GM21786 (cell line): ENCODE measurements around the gene SUFU.
A peak's percentile ranks its signal among the peaks of the same experiment; 100 is the strongest.
"Not testable (repeated sequence)": the region's sequence is repeated elsewhere in the genome, so short reads cannot be mapped to it uniquely, and the experiment has no call there.

Experiments
- ATAC-seq: cut with Tn5 transposase; IDR thresholded peaks from one replicate; pipeline ENCODE4 v1.9.1; 2021; ENCODE audit not compliant: unreplicated experiment

The SUFU gene

GRCh38 chr10:102649797-102650654 is 146.3 kb downstream of the SUFU start:
- ATAC-seq, result no peak

- no peak for ATAC-seq
These were observed 147.1 kb downstream of the SUFU start for GRCh38 chr10:102650655-102651454.

GRCh38 chr10:102651455-102652169 is 147.8 kb downstream of the SUFU start:
- ATAC-seq, result no peak

GRCh38 chr10:102652170-102652916 is 148.6 kb downstream of the SUFU start:
- peak; percentile 40 for ATAC-seq

- no peak for ATAC-seq
These were observed 149.3 kb downstream of the SUFU start for GRCh38 chr10:102653060-102653459.

GRCh38 chr10:102654566-102654965 is 150.8 kb downstream of the SUFU start:
- ATAC-seq, result no peak

- ATAC-seq, result no peak
These were observed 151.2 kb downstream of the SUFU start for GRCh38 chr10:102654969-102655368.

- no peak for ATAC-seq
These were observed 152.3 kb downstream of the SUFU start for GRCh38 chr10:102656026-102656425.

GRCh38 chr10:102656791-102657371 is 153.1 kb downstream of the SUFU start:
- ATAC-seq, result no peak

- ATAC-seq, result no peak
These were observed 153.7 kb downstream of the SUFU start for GRCh38 chr10:102657451-102657850.

- ATAC-seq, result no peak
These were observed 154.4 kb downstream of the SUFU start for GRCh38 chr10:102657984-102658724.

GRCh38 chr10:102658802-102659201 is 155.0 kb downstream of the SUFU start:
- ATAC-seq, result no peak

GRCh38 chr10:102660888-102661657 is 157.3 kb downstream of the SUFU start:
- peak; percentile 73 for ATAC-seq

GRCh38 chr10:102661658-102662028 is 157.9 kb downstream of the SUFU start:
- peak; percentile 14 for ATAC-seq

- no peak for ATAC-seq
These were observed 162.2 kb downstream of the SUFU start for GRCh38 chr10:102665904-102666509.

GRCh38 chr10:102667411-102667810 is 163.6 kb downstream of the SUFU start:
- ATAC-seq, result not testable (repeated sequence)

GRCh38 chr10:102668326-102669107 is 164.7 kb downstream of the SUFU start:
- ATAC-seq, result no peak
